ENCODE measurements around the gene MBIP.

Gene MBIP

DNA sequence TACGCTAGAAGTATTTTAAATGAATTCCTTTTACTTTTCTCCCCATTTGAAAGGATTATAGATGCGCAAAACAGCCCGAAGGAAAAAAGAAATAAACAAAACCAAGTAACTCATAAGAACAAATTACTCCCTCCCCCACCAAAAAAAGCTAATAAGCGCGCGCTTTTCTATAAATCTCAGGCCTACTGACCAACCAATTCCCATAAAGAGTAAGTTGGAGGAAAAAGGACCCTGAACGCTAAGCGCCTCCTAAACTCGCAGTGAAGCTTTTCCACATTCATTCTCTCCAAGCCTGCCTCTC is 588 bp downstream of the MBIP start:
- peaks cover 5% of the 10 kb centered on the region for H3K27me3 ChIP-seq (ENCODE audit: insufficient read depth, low read length, poor library complexity, severe bottlenecking)
- H3F3A ChIP-seq (ENCODE audit: low read depth), result no peaks in the 10 kb centered on the region
- peak overlapping the region; percentile 72 for H3K9ac ChIP-seq (ENCODE audit: low read depth, low read length, poor library complexity, severe bottlenecking)
- TF ChIP-seq EZH2phosphoT487 (IDR thresholded peaks at IDR 0.05; ENCODE audit: borderline replicate concordance), result no peak
- TF ChIP-seq, protein P1, sequence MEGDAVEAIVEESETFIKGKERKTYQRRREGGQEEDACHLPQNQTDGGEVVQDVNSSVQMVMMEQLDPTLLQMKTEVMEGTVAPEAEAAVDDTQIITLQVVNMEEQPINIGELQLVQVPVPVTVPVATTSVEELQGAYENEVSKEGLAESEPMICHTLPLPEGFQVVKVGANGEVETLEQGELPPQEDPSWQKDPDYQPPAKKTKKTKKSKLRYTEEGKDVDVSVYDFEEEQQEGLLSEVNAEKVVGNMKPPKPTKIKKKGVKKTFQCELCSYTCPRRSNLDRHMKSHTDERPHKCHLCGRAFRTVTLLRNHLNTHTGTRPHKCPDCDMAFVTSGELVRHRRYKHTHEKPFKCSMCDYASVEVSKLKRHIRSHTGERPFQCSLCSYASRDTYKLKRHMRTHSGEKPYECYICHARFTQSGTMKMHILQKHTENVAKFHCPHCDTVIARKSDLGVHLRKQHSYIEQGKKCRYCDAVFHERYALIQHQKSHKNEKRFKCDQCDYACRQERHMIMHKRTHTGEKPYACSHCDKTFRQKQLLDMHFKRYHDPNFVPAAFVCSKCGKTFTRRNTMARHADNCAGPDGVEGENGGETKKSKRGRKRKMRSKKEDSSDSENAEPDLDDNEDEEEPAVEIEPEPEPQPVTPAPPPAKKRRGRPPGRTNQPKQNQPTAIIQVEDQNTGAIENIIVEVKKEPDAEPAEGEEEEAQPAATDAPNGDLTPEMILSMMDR (conservative IDR thresholded peaks at IDR 0.05; ENCODE audit: low read length), result no peak
- peaks cover 33% of the 10 kb centered on the region for H3K79me2 ChIP-seq (ENCODE audit: insufficient read depth, low read length)
- H3K36me3 ChIP-seq (ENCODE audit: insufficient read depth, low read length), result no peaks in the 10 kb centered on the region
- H2AFZ ChIP-seq (ENCODE audit: low read length), result peak overlapping the region; percentile 70
- H3K4me2 ChIP-seq (ENCODE audit: low read depth, low read length, poor library complexity, severe bottlenecking), result peak overlapping the region; percentile 77
- H4K20me1 ChIP-seq (ENCODE audit: insufficient read depth, low read length, poor library complexity, severe bottlenecking), result peaks cover 12% of the 10 kb centered on the region
- H3K9me2 ChIP-seq (replicated peaks; ENCODE audit: low read depth, low read length), result no peaks in the 10 kb centered on the region
- peaks cover 3% of the 10 kb centered on the region for H3K4me1 ChIP-seq (ENCODE audit: insufficient read depth, low read length, poor library complexity, severe bottlenecking)
- peak overlapping the region; percentile 75 for H3K4me3 ChIP-seq (ENCODE audit: low read length, poor library complexity, severe bottlenecking)
- no peaks in the 10 kb centered on the region for H3K9me3 ChIP-seq (ENCODE audit: insufficient read depth, low read depth, low read length)

DNA sequence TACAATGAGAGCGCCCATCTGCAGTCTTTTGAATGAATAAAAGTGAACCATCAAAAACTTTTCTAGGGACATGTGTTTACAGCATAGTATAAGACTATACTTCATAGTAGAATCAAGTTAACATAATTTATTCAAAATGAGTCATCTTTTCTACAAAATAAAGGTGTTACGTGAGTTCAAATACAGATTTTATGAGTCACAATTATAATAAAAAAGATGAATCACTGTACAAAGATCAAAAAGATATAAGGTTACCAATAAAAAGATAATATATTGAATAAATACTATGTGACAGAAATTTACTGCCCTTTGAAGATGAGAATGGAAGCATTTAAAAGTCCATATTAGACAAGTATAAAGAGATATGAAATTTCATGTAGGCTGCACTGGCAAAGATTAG is 2.8 kb downstream of the MBIP start:
- peaks cover 3% of the 10 kb centered on the region for H3K4me1 ChIP-seq (ENCODE audit: insufficient read depth, low read length, poor library complexity, severe bottlenecking)
- no peak overlapping the region for H2AFZ ChIP-seq (ENCODE audit: low read length)
- peaks cover 19% of the 10 kb centered on the region for H4K20me1 ChIP-seq (ENCODE audit: insufficient read depth, low read length, poor library complexity, severe bottlenecking)
- no peaks in the 10 kb centered on the region for H3F3A ChIP-seq (ENCODE audit: low read depth)
- TF ChIP-seq, protein P1 (conservative IDR thresholded peaks at IDR 0.05; ENCODE audit: low read length), result no peak
- no peak for TF ChIP-seq EZH2phosphoT487 (IDR thresholded peaks at IDR 0.05; ENCODE audit: borderline replicate concordance)
- H3K27me3 ChIP-seq (ENCODE audit: insufficient read depth, low read length, poor library complexity, severe bottlenecking), result no peaks in the 10 kb centered on the region
- no peak overlapping the region for H3K9ac ChIP-seq (ENCODE audit: low read depth, low read length, poor library complexity, severe bottlenecking)
- no peaks in the 10 kb centered on the region for H3K9me3 ChIP-seq (ENCODE audit: insufficient read depth, low read depth, low read length)
- no peaks in the 10 kb centered on the region for H3K9me2 ChIP-seq (replicated peaks; ENCODE audit: low read depth, low read length)
- no peaks in the 10 kb centered on the region for H3K36me3 ChIP-seq (ENCODE audit: insufficient read depth, low read length)
- H3K4me3 ChIP-seq (ENCODE audit: low read length, poor library complexity, severe bottlenecking), result peak overlapping the region; percentile 20
- peak overlapping the region; percentile 50 for H3K4me2 ChIP-seq (ENCODE audit: low read depth, low read length, poor library complexity, severe bottlenecking)
- H3K79me2 ChIP-seq (ENCODE audit: insufficient read depth, low read length), result peaks cover 33% of the 10 kb centered on the region

DNA sequence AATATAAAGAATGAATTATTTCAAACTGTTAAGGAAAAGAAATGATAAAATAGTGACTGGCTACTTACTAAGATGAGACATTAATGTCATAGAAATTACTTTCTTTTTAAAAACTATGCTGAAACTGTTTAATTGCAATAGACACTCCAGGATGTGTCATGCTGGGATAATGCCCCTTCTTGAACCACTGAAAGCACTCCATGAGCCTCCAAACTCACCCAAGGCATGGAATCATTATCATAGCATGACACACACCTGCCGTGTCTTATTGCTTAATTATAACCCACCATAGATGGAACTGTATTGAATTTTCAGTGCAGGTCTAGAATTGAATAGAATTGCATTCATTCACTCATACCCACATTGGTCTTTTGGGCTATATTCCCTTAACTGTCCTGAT is 4.3 kb downstream of the MBIP start:
- Histone ChIP-seq H3K4me1 (ENCODE audit: insufficient read depth, low read length, poor library complexity, severe bottlenecking) (peaks cover 3% of the 10 kb centered on the region), H3K4me3 (ENCODE audit: low read length, poor library complexity, severe bottlenecking) (peak overlapping the region; percentile 20), H3K9ac (ENCODE audit: low read depth, low read length, poor library complexity, severe bottlenecking) (no peak overlapping the region), H4K20me1 (ENCODE audit: insufficient read depth, low read length, poor library complexity, severe bottlenecking) (peaks cover 19% of the 10 kb centered on the region), H3K4me2 (ENCODE audit: low read depth, low read length, poor library complexity, severe bottlenecking) (peak overlapping the region; percentile 50), H3F3A (ENCODE audit: low read depth) (no peaks in the 10 kb centered on the region), H3K9me2 (replicated peaks; ENCODE audit: low read depth, low read length) (no peaks in the 10 kb centered on the region), H3K27me3 (ENCODE audit: insufficient read depth, low read length, poor library complexity, severe bottlenecking) (no peaks in the 10 kb centered on the region), H2AFZ (ENCODE audit: low read length) (no peak overlapping the region), H3K79me2 (ENCODE audit: insufficient read depth, low read length) (peaks cover 33% of the 10 kb centered on the region), H3K36me3 (ENCODE audit: insufficient read depth, low read length) (peaks cover 4% of the 10 kb centered on the region; the same call in 1 of the 2 replicates), H3K9me3 (ENCODE audit: insufficient read depth, low read depth, low read length) (no peaks in the 10 kb centered on the region)
- TF ChIP-seq, protein P1 (conservative IDR thresholded peaks at IDR 0.05; ENCODE audit: low read length), result no peak
- no peak for TF ChIP-seq EZH2phosphoT487 (IDR thresholded peaks at IDR 0.05; ENCODE audit: borderline replicate concordance)

Data from Loucy (cell line).